ENCODE data around the gene C1QTNF7.

The C1QTNF7 gene, protein sequence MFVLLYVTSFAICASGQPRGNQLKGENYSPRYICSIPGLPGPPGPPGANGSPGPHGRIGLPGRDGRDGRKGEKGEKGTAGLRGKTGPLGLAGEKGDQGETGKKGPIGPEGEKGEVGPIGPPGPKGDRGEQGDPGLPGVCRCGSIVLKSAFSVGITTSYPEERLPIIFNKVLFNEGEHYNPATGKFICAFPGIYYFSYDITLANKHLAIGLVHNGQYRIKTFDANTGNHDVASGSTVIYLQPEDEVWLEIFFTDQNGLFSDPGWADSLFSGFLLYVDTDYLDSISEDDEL

DNA sequence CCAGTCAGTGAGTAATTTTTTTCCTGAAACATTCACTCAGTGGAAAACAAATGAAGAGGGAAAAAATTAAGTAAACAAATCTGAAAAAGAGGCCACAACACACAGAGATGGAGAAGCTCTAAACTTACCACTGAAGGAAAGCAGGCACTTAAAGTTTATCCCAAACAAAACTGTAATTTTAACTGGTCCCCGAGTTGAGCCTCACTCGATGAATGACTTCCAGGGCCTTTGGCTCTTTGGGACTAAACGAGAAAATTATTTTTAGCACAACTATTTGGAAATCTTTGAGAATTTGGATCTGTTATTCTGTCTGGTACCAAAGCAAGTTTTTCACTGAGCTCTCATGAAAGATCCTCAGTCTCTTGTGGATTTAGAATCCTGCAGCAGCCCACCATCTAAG is at the start of gene C1QTNF7:
Gene C1QTNF7 (plus strand): TSS at position 333 of the 400 bp plus-strand sequence. CDS start 7,711 bp downstream, outside the sequence.
- DNase-seq, result no peak

DNA sequence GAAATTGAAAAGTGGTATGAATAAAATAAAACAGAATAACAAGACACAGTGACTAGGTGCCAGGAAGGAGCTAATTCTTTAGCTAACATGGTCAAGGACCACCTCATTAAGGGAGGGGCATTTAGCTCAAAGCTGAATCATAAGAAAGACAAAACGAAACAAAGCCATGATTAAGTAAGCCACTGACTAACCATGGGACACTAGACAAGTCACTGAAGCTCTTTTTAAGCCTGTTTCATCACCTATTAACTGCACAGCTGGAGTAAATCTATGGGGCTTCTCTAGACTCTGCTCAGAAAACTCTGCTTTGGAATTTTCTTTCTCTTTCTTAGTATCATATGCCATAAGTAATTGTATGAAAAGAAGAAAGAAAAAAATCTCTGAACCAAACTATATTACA is 49.8 kb upstream of the C1QTNF7 start:
- DNase-seq, result no peak

DNA sequence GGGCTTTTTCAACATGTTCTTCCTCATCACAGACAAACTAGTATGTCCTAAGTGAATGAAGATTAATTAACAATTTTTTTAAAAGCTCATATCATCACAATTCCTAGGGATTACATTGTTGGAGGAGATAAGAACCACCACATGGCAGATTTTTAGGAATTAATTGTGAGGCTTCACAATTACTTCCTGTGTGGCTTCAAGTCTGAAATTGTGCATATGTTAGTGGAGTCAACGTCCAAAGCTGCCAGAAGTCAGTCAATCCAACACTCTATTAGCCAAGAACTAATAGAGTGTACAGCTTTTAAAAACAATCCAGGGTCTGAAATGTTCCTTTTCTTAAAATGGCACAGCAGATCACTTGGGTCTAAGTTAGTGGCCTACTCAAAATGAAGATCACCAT is 49.3 kb upstream of the C1QTNF7 start:
- DNase-seq, result no peak

DNA sequence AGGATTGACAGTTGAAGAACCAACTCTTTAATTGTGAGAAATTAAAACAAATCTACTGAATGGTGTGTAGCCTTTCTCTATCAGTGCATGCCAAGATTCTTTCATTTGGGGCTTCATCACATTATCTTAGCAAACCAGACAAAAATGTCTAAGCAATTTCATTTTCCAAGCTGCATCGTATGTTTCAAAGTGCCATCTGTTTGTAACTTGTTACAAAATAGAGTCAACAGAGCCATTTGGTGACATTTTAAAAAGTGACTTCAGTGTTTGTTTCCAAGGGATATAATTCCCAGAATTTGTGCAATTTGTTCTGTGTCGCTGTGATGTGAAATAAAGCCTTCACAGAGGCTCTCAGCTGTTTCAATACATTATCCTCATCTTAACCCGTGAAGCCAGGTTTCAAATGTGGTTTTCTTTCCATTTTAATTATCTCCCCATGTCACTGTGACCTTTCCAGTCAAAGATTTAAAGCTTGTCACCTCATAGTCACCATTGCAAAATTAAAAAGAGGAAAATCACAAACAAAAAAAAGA is 46.0 kb upstream of the C1QTNF7 start:
- DNase-seq, result no peak

DNA sequence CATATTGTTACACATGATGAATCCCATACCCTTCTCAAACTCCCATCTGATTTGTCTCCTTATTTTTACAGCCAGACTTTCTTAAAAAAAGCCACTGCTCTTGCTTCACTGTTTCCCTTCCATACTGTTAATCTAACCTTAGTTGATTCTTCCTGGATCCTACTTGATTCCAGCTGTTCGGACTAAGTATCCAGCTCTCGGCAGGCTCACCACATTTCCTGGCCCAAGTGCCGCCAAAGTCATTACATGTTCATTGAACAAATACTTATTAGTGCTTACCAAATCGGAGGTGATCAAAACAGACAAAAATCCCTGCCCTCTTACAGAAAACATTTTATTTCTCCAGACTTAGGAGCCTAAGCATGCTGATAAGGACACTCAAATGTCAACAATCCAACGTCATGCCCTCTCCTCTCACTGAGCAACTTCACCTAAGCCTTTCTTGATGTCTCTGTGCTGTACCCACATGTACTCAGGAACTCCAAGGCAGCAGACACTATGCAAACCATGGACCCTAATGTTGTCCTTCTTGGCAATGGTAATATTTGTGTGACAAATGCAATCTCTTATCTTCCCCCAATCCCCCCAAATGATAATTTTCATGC is 45.1 kb upstream of the C1QTNF7 start:
- no peak for DNase-seq

DNA sequence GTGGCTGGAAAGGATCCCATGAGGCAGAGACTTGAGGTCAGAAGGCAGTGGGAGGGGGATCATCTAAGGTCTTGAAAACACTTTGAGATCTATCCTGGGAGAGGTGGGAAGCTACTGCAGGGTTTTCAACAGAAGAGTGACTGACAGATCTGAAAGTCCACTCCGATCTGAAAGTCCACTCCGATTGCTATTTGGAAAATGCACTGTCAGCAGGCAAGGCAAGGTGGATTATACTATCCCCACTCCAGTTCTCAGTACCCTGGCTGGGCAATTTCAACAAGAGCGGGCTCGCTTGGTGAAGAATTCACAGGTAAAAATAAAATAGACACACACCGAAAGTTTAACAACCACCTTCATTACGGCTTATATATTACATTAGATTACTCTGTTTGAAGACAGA is 42.3 kb upstream of the C1QTNF7 start:
- DNase-seq, result no peak

DNA sequence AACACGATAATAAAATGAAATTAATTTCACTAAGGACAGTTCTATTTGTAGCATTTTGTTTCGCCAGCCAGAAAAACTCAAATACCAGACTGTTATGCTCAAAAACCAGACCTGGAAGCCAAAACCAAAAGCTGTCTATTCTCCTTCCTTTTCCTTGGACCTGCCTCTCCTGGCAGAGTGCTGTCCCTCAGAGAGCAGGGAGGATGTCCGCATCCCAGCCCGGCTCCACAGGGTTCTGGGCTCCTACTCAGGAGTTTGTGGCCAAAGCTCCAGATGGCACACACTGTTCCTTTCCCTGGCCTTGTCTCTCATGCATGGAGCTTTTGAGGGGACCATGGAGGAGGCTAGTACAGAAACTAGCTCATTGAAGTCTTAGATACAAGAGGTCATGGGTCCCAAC is 41.9 kb upstream of the C1QTNF7 start:
- no peak for DNase-seq

DNA sequence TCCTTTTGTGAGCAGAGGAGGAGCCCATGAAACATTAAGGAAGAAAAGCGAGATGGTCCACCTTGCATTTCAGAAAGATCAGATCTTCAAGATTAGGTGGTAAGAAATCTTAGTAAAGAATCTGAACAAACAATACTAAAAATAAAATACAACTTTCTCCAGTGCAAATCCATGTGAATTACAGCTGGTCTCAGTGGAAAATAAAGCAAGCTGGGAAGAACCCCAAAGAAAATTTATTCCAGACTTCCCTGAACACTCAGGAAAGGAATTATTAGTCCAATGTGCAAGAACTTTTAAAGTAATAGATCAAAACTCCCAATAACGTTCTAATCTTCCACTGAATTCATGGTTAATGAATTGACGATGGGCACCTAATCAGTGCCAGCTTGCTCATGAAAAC is 37.3 kb upstream of the C1QTNF7 start:
- no peak for DNase-seq

DNA sequence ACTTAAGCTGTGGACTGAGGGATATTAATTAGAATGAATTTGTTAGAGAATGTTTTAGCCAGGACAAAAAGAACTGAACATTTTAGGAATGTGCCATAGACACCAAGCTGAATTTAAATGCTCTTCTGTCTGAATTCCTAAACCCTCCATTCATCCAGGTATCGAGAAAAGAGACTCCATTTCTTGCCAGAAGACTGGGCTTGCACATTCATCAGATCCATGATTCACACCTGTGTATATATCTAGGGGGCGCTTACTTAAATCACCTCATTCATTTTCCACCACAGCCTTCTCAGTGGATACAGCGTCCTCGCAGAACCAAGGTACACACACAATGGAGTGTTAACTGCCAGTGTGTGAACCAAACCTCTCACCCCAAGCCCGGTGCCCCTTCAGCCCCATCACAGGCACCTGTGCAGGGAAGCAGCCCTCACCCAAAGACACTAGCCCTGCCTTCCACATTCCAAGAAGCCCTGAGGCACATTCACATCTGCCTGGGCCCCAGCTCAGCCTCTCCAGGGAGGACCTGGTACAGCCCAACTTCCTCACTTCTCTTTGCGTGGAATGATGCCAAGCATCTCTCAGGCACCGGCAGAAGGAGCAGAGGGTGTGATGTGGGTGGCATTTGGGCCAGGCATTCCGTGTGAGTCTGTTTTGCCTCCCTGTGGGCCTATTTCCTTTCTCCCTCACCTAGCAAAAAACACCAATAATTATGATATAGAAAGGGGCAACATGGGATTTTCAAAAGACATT is 35.6 kb upstream of the C1QTNF7 start:
- DNase-seq, result no peak

DNA sequence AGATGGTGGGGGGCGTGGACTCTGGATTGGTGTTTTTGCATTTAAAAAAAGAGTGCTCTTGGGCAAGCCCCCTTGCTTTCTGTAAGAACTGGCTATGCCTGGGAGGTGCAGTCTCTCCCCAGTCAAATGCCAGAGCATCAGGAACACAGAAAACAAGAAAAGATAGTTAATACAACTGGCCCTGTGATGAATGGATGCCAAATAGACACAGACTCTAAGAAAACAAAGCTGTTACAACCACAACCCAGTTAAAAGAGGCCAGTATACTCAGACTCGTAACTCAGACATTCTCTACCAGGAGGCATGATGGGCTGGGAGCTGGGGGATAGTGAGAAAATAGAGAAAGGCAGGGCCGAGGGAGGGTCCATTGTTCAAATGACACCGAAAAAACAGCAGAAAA is 32.5 kb upstream of the C1QTNF7 start:
- no peak for DNase-seq

DNA sequence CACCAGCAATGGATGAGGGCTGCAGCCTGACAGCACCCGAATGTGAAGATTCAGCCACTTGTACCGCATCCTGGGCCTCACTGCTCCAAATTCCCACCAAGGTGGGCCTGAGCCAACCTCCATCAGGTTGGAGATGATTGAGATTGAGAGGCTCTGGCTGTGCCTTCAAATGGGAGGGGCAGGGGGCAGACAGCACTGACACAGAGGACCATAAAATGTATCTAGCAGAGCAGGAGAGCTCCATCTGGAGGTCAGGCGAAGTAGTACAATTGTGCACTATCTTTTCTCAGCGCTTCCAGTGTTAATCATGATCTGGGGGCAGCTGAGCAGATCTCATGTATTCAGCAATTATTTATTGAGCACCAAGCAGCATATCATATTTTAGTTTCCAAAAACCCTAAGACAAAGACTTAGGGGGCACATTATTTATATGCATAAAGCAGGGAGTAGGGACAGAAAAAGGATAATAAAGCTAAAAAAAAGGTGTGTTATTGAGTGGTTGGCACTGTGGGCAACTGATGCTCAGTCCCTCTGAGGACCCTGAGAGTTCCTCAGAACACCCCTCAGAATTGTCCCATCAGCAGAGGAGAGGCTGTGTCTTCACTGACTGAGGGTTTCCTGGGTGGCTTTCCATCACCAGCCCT is 31.6 kb upstream of the C1QTNF7 start:
- DNase-seq, result peak; percentile 22

DNA sequence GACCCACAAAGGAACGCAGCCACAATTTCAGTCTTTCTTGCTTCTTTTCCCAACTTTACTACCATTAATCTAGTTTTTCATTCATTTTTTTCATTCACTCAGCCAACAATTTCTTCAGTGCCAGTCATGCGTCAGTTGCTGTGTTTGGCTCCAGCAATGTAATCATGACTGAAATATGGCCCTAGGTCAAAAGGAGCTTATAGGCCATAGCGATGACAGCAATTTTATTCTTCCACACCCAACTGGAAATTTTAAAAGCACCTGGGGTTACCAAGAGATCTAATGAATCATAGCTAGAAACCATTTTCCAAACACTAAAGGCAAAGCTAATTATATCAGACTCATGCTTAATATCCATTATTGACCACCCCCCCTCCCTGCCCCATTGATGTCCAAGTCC is 29.8 kb upstream of the C1QTNF7 start:
- no peak for DNase-seq

DNA sequence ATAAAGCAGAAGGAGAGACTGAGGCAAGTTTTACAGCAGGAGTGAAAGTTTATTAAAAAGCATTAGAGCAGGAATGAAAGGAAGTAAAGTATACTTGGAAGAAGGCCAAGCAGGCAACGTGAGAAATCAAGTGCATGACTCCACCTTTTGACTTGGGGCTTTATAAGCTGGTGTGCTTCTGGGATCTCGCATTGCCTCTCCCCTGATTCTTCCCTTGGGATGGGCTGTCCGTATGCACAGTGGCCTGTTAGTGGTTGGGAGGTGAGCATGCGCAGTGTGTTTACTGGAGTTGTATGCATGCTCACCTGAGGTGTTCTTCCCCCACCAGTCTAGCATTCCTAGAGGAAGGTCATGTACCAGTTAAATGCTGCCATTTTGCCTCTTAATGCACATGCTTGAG is 29.1 kb upstream of the C1QTNF7 start:
- DNase-seq, result no peak

DNA sequence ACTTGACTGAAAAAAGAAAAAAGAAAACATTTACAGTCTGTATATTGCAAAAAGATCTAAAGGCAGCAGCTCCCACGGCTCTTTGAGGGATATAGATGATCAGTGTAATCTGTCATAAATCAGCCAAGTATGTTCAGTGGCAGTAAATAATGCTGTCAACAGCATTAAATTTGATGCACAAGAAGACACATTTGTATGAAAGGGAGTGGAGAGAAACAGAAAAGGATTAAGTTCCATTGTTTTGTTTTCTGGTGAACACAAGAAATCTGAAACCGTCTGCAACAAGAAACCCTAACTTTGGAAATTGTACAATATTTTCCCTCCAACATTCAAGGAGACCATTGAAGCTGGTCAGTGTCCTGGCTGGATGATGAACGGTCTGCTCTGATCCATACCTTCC is 27.6 kb upstream of the C1QTNF7 start:
- no peak for DNase-seq

DNA sequence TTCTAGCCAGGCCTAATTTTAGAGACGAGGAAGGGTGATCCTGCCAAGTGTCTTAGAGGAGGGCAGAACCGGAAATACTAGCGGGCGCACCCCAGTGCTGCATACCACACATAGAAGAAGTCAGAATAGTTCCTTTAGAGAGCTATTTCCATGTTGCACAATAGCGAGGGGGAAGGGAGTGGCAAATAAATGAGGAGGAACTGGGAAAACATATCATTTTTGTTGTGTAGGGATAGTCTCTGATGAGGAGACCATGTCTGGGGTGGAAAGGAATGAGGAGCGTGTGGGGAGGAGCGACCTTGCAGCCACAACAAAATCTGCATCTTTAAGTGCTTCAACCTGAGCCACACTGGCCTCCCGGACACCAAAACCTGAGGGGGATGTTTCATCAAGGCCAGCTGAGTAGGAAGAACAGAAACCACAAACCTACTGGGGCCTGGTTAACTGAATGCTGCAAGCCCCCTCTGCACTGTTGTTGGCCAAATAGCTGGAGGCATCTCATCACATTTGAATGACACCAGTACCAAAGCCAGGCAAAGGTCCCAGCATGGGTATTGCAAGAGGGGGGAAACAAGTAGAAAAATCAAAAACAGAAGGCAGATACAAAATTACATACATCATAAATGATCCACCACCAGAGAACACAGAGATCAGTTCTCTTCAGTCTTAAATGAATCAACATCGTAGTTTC is 26.7 kb upstream of the C1QTNF7 start:
- no peak for DNase-seq

DNA sequence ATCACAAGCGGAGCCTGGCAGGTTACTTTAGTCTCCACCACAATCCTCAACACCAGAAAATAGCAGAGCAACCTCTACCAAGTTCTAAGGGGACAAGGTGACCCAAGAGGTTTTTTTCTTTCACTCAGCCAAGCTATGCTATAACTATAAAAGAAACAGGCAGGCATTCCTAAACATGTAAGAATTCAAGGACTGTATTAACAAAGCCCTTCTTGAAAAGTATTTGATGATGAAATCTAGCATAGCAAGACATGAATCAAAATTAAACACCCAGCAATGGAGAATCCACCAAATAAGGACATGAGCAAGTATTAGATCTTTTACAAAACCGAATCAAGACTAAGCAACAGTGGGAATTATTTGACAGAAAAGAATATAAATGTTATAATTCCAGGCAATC is 25.7 kb upstream of the C1QTNF7 start:
- DNase-seq, result no peak

DNA sequence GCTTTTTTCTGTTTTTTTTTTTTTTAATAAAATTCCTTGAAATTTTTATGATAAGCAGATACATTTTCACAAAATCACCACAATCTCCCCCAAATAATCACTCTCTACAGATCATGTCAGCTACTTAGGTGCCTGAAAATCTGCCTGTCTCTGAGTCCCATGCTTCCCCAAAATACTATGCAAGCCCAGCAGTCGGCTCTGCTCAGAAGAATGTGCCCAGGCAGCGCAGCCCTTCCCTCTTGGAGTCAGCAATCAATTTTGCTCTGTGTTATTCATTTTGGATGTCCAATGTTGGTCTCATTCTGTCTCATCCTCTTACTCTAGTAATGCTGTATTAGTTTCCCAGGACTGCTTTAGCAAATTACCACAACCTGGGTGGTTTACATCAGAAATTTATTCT is 24.9 kb upstream of the C1QTNF7 start:
- no peak for DNase-seq

DNA sequence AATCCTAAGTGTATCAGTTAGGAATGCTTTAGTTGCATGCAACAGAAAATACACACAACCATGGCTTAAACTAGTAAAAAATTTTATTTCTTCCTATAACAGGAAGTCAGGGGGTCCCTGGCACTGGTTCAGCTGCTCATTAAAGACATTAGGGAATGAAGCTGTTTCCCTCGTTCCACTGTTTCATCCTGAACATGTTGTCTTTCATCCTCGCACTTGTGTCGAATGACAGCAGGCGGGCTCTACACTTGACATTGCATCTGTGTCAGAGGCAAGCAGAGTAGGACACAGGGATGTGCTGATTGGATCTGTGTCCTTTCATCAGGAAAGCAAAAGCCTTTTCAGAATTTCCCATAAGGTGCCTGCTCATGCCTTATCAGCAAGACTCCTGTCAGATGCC is 22.8 kb upstream of the C1QTNF7 start:
- no peak for DNase-seq

DNA sequence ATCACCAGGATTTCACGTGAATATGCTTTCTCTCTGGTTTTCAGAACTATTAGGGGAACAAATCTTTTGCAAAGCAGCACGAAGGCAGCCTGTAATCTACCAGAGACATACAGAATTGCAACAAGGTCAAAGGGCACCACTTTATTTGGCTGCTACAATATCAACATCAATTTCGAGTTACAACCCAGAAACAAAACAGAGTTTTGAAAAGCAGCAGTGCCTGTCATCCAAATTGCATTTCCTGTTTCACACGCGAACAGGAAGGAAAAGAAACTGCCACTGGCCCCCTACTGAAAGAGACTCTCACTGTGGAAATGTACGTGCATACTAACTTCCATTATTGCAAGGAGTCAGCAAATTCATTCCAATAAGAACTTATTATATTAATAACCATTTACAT is 17.1 kb upstream of the C1QTNF7 start:
- no peak for DNase-seq

DNA sequence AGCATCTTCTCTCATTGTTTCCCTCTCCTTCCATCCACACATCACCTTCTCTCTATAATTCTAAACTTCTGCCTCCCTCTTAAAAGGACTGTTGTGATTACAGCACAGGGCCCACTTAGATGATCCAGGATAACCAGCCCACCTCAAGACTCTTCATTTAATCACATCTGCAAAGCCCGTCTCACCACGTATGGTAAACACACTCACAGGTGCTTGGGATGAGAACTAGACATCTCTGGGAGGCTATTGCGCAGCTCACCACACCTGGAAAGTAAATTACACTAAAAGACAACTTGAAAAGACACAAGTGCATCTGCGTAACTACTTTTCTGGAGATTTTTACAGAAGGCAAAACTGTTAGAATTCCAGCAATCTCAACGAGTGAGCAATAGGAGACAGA is 15.4 kb upstream of the C1QTNF7 start:
- DNase-seq, result no peak

DNA sequence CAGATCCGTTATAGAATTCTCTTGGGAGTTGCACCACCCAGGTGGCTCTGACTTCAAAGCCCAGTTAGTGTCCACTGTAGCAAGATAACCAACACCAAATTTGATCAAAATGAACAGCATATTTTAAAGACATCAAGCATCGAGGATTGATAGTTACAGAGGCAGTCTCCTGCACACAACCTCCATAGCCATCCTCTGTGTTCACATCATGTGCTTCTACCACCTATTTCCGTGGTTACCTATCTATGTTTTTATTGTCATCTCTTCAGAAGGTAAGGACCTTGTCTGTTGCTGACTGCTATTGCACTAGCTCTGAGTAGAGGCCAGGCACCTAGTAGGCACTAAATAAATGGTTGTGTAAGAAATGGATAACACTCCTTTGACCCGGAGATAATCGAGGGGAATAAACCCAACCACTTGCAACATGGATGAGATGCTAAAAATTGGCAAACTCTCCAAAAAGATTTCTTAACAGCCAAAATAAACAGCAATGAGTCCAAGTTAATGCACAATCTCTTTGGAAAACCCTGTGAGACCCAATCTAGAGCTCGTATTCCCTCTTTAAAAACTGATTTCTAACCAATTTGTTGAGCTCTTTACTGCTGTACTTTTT is 14.7 kb upstream of the C1QTNF7 start:
- DNase-seq, result no peak

DNA sequence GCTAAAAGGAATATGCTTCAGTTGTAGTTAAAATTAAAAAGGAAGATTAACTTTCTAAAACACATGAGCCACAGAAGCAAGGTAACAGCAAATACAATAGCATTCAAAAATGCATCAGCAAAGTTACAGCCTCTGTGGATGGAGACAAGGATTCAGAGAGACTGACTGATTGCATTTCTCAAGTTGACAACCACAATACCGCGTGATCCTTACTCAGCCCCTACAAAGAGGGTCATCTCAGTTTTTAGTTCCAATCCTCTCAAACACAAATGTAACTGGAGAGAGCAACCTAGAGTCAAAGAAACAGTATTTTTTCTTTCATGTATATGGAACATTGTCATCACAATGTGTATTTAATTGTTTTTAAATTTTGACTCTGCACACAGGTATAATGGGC is 14.2 kb upstream of the C1QTNF7 start:
- no peak for DNase-seq
